GM19238 (cell line): Measurements from ENCODE around the gene LRCH2.
"Not testable (repeated sequence)": the region's sequence is repeated elsewhere in the genome, so short reads cannot be mapped to it uniquely, and the experiment has no call there.

Experiments used
- DNase-seq: peaks from one replicate; pipeline ENCODE4 v3.0.0; 2011; ENCODE audit warnings: low spot score; ENCODE audit not compliant: insufficient read length

The LRCH2 gene, protein sequence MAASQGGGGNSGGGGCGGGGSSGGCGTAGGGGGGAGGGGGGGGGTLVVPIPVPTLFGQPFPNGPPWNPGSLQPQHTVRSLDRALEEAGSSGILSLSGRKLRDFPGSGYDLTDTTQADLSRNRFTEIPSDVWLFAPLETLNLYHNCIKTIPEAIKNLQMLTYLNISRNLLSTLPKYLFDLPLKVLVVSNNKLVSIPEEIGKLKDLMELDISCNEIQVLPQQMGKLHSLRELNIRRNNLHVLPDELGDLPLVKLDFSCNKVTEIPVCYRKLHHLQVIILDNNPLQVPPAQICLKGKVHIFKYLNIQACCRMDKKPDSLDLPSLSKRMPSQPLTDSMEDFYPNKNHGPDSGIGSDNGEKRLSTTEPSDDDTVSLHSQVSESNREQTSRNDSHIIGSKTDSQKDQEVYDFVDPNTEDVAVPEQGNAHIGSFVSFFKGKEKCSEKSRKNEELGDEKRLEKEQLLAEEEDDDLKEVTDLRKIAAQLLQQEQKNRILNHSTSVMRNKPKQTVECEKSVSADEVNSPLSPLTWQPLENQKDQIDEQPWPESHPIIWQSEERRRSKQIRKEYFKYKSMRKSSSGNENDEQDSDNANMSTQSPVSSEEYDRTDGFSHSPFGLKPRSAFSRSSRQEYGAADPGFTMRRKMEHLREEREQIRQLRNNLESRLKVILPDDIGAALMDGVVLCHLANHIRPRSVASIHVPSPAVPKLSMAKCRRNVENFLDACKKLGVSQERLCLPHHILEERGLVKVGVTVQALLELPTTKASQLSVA

GRCh38 chrX:115233497-115234455, at the start of gene LRCH2:
LRCH2 (minus strand) TSS chrX:115234096; CDS start chrX:115234041, 55 bp downstream.
- DNase-seq = no peak

DNA sequence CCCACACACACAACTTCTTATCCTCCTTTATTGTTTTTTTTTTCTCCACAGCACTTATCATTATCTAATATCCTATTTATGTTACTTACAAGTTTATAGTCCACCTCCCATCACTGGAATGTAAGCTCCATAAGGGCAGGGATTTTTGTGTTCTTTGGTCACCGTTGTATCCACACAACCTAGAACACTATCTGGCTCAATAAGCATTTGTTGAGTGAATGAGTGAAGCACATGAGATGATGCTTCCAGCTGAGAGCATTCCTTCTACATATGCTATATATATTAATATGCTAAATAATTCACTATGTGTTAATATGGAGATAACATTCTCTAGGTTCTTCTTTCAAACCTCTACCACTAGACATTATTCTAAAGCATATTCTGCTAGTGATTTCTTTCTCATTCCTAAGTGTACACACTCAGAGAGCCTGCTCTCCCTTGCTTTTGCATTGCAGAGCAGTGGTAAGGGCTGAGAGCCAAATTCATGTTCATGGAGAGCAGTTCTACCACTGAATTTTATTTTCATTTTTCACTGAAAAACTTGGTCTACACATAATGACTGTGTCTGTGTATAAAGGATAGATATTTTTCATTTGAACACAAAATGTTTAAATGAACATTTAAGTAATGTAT, 35.3 kb upstream of the LRCH2 start:
- DNase-seq = no peak

DNA sequence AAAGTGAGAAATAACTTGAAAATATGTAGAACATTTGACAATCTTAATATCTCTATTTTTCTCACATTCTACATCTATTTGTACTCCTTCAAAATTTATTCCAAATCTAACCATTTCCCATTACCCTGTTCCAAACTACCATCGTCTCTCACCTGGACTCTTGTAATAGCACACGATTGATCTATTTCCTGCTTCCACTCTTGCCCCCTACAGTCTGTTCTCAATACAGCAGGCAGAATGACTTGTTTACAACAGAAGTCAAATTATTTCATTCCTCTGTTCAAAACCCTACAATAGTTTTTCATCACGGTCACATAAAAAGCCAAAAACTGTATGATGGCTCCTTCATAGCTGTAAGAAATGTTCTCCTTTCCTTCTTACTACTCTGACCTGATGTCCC, 34.5 kb upstream of the LRCH2 start:
- DNase-seq = no peak

GRCh38 chrX:115266300-115266699, 32.4 kb upstream of the LRCH2 start:
- no peak for DNase-seq

DNA sequence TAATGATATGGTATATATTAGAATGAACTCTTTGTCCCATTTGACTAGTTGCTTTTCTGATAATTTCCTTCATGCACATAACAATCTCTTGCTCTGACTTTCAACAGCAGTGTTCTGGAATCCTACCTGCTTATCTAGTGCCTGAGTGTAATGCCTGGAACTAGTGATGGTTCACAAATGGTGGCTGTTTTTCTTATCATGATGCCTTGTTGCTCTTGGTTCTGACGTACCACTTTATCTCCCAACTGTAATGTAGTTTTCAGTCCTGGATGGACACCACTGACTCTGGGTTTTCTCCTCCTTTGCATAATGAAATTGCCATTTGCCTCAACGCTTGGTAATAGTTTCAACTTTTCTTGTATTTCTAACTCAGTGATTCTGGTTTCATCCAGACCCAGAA, 30.1 kb upstream of the LRCH2 start:
- no peak for DNase-seq

DNA sequence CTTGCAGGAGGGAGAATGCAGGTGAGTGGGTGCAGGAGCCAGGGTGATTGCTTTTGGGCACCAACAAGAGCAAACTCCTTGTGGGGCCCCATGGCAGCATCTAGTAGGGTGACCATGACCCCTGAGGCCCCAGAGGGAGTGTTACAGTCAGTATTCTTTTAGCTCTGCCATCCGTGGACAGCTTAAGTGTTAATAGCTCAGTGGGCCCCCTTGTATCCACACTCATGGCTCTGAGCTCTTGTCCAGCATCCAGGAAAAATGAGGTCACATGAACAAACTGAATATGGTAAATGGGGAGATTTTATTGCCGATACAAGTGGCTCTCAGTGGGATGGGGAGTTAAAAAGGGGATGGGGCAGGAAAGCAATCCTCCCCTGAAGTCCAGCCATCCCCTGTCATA, 27.3 kb upstream of the LRCH2 start:
- DNase-seq = no peak

- no peak for DNase-seq
Observed at GRCh38 chrX:115260330-115260729, 26.4 kb upstream of the LRCH2 start.

DNA sequence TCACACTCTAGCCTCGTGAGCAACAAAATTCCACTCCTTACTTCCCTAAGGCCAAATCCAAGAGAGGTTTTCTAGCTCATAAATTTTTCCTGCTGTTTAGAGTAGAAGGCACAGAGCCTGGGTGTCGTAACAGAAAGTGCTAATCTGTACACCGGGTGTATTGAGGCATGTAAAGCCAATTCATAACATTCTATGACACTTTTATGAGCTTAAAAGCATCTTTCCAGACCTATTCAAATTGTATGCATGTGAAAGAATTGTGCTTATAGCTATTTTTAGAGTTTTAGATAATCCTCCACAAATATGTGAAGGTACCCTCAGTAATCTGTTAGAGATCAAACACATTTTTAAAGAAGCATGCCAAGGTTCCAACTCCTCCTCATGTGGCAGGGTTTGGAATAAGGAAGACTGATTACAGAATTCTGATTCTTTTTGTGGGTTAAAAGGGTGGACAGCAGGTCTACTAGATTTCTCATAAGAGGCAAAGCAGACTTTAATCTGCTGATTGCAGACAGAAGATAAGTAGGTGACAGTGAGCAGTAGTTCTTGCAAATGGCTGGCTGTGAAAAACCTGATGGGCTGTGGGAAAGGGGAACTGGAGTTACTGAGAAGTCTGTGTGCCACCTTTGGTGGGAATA, 25.5 kb upstream of the LRCH2 start:
- no peak for DNase-seq

DNA sequence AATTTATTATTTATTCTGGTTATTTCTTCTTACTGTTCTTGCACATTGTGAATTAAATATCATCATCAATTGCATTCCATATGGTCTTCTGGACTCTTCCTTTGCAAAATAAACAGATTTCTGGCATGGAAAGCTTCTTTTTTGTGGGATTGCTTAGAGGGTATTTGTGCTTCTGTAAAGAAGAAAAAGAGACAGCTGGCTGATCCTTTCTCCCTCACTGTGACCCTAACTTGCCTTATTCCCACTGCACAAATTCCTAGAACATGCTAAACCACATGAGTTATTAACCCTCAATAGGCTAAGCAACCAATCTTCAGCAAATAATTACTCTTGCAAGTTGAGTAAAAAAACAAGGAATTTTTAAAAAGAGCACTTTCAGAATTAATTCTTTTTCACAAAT, 23.8 kb upstream of the LRCH2 start:
- no peak for DNase-seq

GRCh38 chrX:115255003-115255402, 21.1 kb upstream of the LRCH2 start:
- DNase-seq = no peak

GRCh38 chrX:115251458-115252233, 17.8 kb upstream of the LRCH2 start:
- no peak for DNase-seq

- no peak for DNase-seq
Observed at GRCh38 chrX:115237056-115237455, 3.2 kb upstream of the LRCH2 start.

GRCh38 chrX:115236560-115236959, 2.7 kb upstream of the LRCH2 start:
- no peak for DNase-seq

GRCh38 chrX:115234461-115234860, 565 bp upstream of the LRCH2 start:
- no peak for DNase-seq

- DNase-seq = no peak
Observed at GRCh38 chrX:115232933-115233496, 881 bp downstream of the LRCH2 start.

DNA sequence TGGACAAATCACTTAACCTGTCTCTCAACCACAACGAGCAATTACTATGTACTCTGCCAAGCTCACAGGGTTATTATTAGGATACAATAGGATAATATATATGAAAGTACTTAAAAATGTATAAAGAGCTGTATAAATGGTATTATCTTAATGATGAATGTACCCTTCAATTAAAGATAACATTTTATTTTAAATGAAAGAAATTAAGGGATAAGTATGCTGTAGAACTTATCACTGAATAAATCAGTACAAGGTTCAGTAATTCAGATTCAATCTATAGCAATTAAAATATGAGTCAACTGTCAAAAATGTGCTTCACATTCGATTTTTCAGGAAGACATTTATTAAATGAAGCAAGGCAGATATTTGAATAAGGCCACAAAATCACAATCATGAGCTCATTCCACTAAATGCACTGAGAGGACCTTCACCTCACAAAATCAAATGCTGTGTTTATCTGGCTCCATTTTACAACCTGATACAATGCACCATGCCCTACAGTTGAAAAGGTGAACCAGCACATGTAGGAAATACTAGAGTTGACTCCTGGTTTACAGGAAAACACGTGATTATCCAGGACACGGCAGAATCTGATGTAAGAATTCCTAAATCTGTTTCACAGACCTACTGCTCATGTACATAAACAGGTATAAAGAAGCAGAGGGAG, 4.4 kb downstream of the LRCH2 start:
- no peak for DNase-seq

DNA sequence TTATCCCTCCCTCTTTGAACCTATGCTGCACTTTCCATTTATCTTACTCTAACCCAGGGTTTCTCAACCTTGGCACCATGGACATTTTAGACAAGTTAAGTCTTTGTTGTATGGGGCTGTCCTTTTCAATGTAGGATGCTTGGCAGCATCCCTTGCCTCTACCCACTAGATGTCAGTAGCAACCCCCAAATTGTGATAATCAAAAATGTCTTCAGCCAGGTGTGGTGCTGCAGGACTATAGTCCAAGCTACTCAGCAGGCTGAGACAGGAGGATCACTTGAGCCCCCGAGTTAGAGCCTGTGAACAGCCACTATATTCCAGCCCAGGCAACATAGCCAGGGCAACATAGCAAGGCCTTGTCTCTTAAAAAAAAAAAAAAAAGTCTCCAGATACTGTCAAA, 7.0 kb downstream of the LRCH2 start:
- no peak for DNase-seq

GRCh38 chrX:115217346-115217745, 16.6 kb downstream of the LRCH2 start:
- not testable (repeated sequence) for DNase-seq

GRCh38 chrX:115214605-115215004, 19.3 kb downstream of the LRCH2 start:
- DNase-seq = no peak
